Breast epithelium (tissue), 3 donors: ENCODE results near the gene SYNE1.

Experiments
- CTCF ChIP-seq, 3 donors: fragments of 450-650 bp; IDR thresholded peaks; one replicate each; pipeline ENCODE4 v1.5.1; 2016 to 2017; ENCODE audit warnings: antibody characterized with exemption in 3 of 3, mild to moderate bottlenecking in 3 of 3, moderate library complexity in 3 of 3
- POLR2A ChIP-seq: fragments of 450-650 bp; IDR thresholded peaks from one replicate; pipeline ENCODE4 v1.6.1; 2016; ENCODE audit warnings: antibody characterized with exemption, mild to moderate bottlenecking, moderate library complexity
- POLR2AphosphoS5 ChIP-seq, 3 donors: sonication (generic); formaldehyde crosslinking; IDR thresholded peaks; one replicate each; pipeline ENCODE4 v1.6.1; 2017; ENCODE audit warnings: antibody characterized with exemption in 3 of 3

- no peak for TF ChIP-seq CTCF (IDR thresholded peaks at IDR 0.05)
- no peak for TF ChIP-seq POLR2A
- no peak for TF ChIP-seq POLR2AphosphoS5 (IDR thresholded peaks at IDR 0.05)
Measured at GRCh38 chr6:152404936-152405595, 232.1 kb downstream of the SYNE1 start.
